NCI-H2029 (cell line): ENCODE results near the gene RTP2.
A peak's percentile ranks its signal among the peaks of the same experiment; 100 is the strongest.
"Not testable (repeated sequence)": the region's sequence is repeated elsewhere in the genome, so short reads cannot be mapped to it uniquely, and the experiment has no call there.

Source experiments
- DNase-seq: peaks from one replicate; lab custom pipeline; 2025; lab: John Stamatoyannopoulos, UW

Gene RTP2

GRCh38 chr3:187713504-187713903, 11.1 kb upstream of the RTP2 start:
- DNase-seq, result no peak

- no peak for DNase-seq
Observed at GRCh38 chr3:187709155-187709554, 6.8 kb upstream of the RTP2 start.

- no peak for DNase-seq
Observed at GRCh38 chr3:187708696-187709095, 6.3 kb upstream of the RTP2 start.

- DNase-seq, result peak; percentile 5
Observed at GRCh38 chr3:187706971-187707370, 4.6 kb upstream of the RTP2 start.

- DNase-seq, result no peak
Observed at GRCh38 chr3:187705164-187705563, 2.8 kb upstream of the RTP2 start.

- no peak for DNase-seq
Observed at GRCh38 chr3:187700249-187700648, 2.1 kb downstream of the RTP2 start.

- DNase-seq, result peak; percentile 45
Observed at GRCh38 chr3:187698499-187699399, 3.6 kb downstream of the RTP2 start.

- DNase-seq, result no peak
Observed at GRCh38 chr3:187696021-187696420, 6.3 kb downstream of the RTP2 start.

GRCh38 chr3:187695449-187695848, 6.9 kb downstream of the RTP2 start:
- no peak for DNase-seq

- no peak for DNase-seq
Observed at GRCh38 chr3:187694801-187695200, 7.6 kb downstream of the RTP2 start.

GRCh38 chr3:187693431-187693830, 8.9 kb downstream of the RTP2 start:
- no peak for DNase-seq

GRCh38 chr3:187689984-187690383, 12.4 kb downstream of the RTP2 start:
- DNase-seq, result no peak

GRCh38 chr3:187686621-187687273, 15.6 kb downstream of the RTP2 start:
- DNase-seq, result no peak

GRCh38 chr3:187685948-187686347, 16.4 kb downstream of the RTP2 start:
- no peak for DNase-seq

- DNase-seq, result no peak
Observed at GRCh38 chr3:187684880-187685279, 17.5 kb downstream of the RTP2 start.

- no peak for DNase-seq
Observed at GRCh38 chr3:187684444-187684843, 17.9 kb downstream of the RTP2 start.

GRCh38 chr3:187681756-187682155, 20.6 kb downstream of the RTP2 start:
- not testable (repeated sequence) for DNase-seq

- peak; percentile 53 for DNase-seq
Observed at GRCh38 chr3:187679638-187680396, 22.5 kb downstream of the RTP2 start.

- peak; percentile 27 for DNase-seq
Observed at GRCh38 chr3:187678726-187679268, 23.6 kb downstream of the RTP2 start.

- no peak for DNase-seq
Observed at GRCh38 chr3:187677604-187678003, 24.8 kb downstream of the RTP2 start.

GRCh38 chr3:187673012-187673411, 29.3 kb downstream of the RTP2 start:
- no peak for DNase-seq
